HG02885 (cell line): ENCODE data around the gene UBQLN4.

Experiments
- ATAC-seq: cut with Tn5 transposase; IDR thresholded peaks from one replicate; pipeline ENCODE4 v1.9.1; 2021; ENCODE audit warnings: mild to moderate bottlenecking; ENCODE audit not compliant: unreplicated experiment, poor library complexity

UBQLN4 gene

GRCh38 chr1:156021093-156021428 lies 32.5 kb downstream of the UBQLN4 start:
- no peak for ATAC-seq

GRCh38 chr1:156020293-156021092 lies 33.1 kb downstream of the UBQLN4 start, which contains the start of gene SSR2:
Gene SSR2 (minus strand): TSS chr1:156020951. CDS start chr1:156020167, 784 bp downstream.
- ATAC-seq: peak; percentile 98

- ATAC-seq: no peak
Observed at GRCh38 chr1:156019946-156020292, 33.7 kb downstream of the UBQLN4 start.

- ATAC-seq: no peak
Observed at GRCh38 chr1:156014829-156015228, 38.8 kb downstream of the UBQLN4 start.

GRCh38 chr1:156012051-156012817 lies 41.4 kb downstream of the UBQLN4 start:
- ATAC-seq: no peak

GRCh38 chr1:156009404-156009803 lies 44.2 kb downstream of the UBQLN4 start:
- ATAC-seq: no peak

- ATAC-seq: no peak
Observed at GRCh38 chr1:156006666-156007376, 46.8 kb downstream of the UBQLN4 start.

GRCh38 chr1:156004843-156005584 lies 48.6 kb downstream of the UBQLN4 start:
- ATAC-seq: no peak

GRCh38 chr1:156003923-156004188 lies 49.7 kb downstream of the UBQLN4 start:
- no peak for ATAC-seq

GRCh38 chr1:156002188-156002911 lies 51.2 kb downstream of the UBQLN4 start:
- ATAC-seq: no peak

- ATAC-seq: no peak
Observed at GRCh38 chr1:156001662-156002171, 51.9 kb downstream of the UBQLN4 start.

GRCh38 chr1:156001021-156001661 lies 52.5 kb downstream of the UBQLN4 start:
- ATAC-seq: no peak

GRCh38 chr1:155999964-156000363 lies 53.6 kb downstream of the UBQLN4 start:
- no peak for ATAC-seq

- ATAC-seq: no peak
Observed at GRCh38 chr1:155996166-155996565, 57.4 kb downstream of the UBQLN4 start.

GRCh38 chr1:155993595-155993994 lies 60.0 kb downstream of the UBQLN4 start:
- ATAC-seq: no peak

- no peak for ATAC-seq
Observed at GRCh38 chr1:155990005-155990739, 63.4 kb downstream of the UBQLN4 start.

- no peak for ATAC-seq
Observed at GRCh38 chr1:155989242-155990004, 64.2 kb downstream of the UBQLN4 start.
